Peyer's patch (tissue), 4 donors: ENCODE results near the gene ASGR1. TPM values are rescaled to one million over a fixed set of nuclear protein-coding genes. Genes with fewer than 3 reads are reported as not detected.
A peak's percentile ranks its signal among the peaks of the same experiment; 100 is the strongest.
"Not testable (repeated sequence)": the region's sequence is repeated elsewhere in the genome, so short reads cannot be mapped to it uniquely, and the experiment has no call there.

Experiments used
- DNase-seq, 3 donors: peaks; one replicate each; pipeline ENCODE4 v3.0.0-alpha.2; 2017 to 2019
- H3K27ac ChIP-seq, 4 donors: fragments of 200-600 bp; sonication (generic); one replicate each; pipeline ENCODE4 v1.5.1; 2016 to 2019
- H3K27me3 ChIP-seq, 2 donors: fragments of 200-600 bp; sonication (generic); one replicate each; pipeline ENCODE4 v1.5.1; 2019
- H3K36me3 ChIP-seq, 3 donors: fragments of 200-600 bp; sonication (generic); one replicate each; pipeline ENCODE4 v1.5.1; 2016 to 2019
- H3K4me1 ChIP-seq, 4 donors: fragments of 200-600 bp; sonication (generic); one replicate each; pipeline ENCODE4 v1.5.1; 2016 to 2019
- H3K4me3 ChIP-seq, 4 donors: fragments of 200-600 bp; sonication (generic); 1 replicate in 3 of 4; 2 replicates in 1 of 4; pipeline ENCODE4 v1.5.1; 2016 to 2019; ENCODE audit warnings: mild to moderate bottlenecking in 1 of 4
- H3K9me3 ChIP-seq, 4 donors: fragments of 200-600 bp; sonication (generic); one replicate each; pipeline ENCODE4 v1.5.1; 2016 to 2019; ENCODE audit warnings: mild to moderate bottlenecking in 1 of 4
- CTCF ChIP-seq, 6 experiments: fragments of 450-650 bp in 4 of 6; fragments of 200-600 bp in 2 of 6; sonication (generic) in 1 of 6; IDR thresholded peaks; one replicate each; pipeline ENCODE4 v1.5.1; 2017 to 2019; ENCODE audit warnings: antibody characterized with exemption in 6 of 6, mild to moderate bottlenecking in 3 of 6, moderate library complexity in 1 of 6
- POLR2A ChIP-seq, 2 donors: fragments of 450-650 bp; IDR thresholded peaks; one replicate each; pipeline ENCODE4 v1.5.1; 2017; ENCODE audit warnings: antibody characterized with exemption in 2 of 2, mild to moderate bottlenecking in 2 of 2, moderate library complexity in 2 of 2
- total RNA-seq, 4 donors: library from RNA; depleted of rRNA; stranded (reverse); fragments of >200 nt; gene quantifications; one replicate each; pipeline ENCODE4 v1.1.0, GENCODE V29; 2016

The ASGR1 gene
- total RNA-seq, 4 donors from 2014 or later, result 0.88 to 2.5 (median 0.94) TPM; not detected in 1

DNA sequence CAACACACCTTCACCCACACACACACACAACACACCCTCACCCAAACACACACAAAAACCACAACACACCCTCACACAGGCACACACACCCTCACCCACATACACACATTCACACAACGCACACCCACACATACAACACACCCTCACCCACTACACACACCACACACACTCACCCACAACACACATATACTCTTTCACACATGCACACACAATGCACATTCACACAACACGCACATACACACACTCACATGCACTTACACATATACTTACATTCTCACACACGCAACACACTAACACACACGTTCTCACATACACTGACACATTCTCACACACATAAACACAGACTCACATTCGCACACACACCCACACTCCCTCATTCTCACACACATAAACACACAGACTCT is 3.8 kb downstream of the ASGR1 start:
- no peak for DNase-seq
- H3K9me3 ChIP-seq, result no peaks in the 10 kb centered on the region
- no peak overlapping the region for H3K4me3 ChIP-seq
- H3K4me1 ChIP-seq, result peaks cover 0 to 22% (median 12%) of the 10 kb centered on the region in 4 donors
- no peak for TF ChIP-seq CTCF (IDR thresholded peaks at IDR 0.05)
- no peak for TF ChIP-seq POLR2A (IDR thresholded peaks at IDR 0.05)
- H3K27ac ChIP-seq, result no peak overlapping the region
- H3K27me3 ChIP-seq, result no peaks in the 10 kb centered on the region
- no peaks in the 10 kb centered on the region for H3K36me3 ChIP-seq

DNA sequence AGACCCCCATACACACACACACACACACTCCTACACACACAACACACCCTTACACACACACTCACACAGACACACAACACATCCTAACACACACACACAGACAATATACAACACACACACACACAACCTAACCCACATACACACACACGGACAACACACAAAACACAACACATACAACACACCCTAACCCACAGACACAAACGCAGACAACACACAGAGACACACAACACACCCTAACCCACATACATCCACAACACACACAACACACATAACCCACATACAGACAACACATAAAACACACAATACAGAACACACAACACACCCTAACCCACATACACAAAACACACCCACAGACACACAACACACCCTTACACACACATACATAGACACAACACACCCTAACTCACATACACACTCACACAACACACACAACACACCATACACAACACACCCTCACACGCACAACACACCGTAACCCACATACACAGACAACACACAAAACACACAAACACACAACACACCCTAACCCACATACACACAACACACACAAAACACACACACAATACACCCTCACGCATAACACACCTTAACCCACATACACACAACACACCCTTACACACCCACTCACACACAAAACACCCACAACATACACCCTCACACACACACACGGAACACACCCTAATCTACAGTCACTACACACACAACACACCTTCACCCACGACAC is 4.4 kb downstream of the ASGR1 start:
- Histone ChIP-seq H3K36me3 (no peaks in the 10 kb centered on the region), H3K27me3 (no peaks in the 10 kb centered on the region), H3K27ac (no peak overlapping the region), H3K9me3 (peaks cover 0 to under 1% (median 0%) of the 10 kb centered on the region in 4 donors), H3K4me3 (peak overlapping the region in 2 of 4 donors; percentile 23 to 30), H3K4me1 (peaks cover 0 to 22% (median 12%) of the 10 kb centered on the region in 4 donors)
- TF ChIP-seq CTCF (IDR thresholded peaks at IDR 0.05), result no peak
- DNase-seq, result no peak

DNA sequence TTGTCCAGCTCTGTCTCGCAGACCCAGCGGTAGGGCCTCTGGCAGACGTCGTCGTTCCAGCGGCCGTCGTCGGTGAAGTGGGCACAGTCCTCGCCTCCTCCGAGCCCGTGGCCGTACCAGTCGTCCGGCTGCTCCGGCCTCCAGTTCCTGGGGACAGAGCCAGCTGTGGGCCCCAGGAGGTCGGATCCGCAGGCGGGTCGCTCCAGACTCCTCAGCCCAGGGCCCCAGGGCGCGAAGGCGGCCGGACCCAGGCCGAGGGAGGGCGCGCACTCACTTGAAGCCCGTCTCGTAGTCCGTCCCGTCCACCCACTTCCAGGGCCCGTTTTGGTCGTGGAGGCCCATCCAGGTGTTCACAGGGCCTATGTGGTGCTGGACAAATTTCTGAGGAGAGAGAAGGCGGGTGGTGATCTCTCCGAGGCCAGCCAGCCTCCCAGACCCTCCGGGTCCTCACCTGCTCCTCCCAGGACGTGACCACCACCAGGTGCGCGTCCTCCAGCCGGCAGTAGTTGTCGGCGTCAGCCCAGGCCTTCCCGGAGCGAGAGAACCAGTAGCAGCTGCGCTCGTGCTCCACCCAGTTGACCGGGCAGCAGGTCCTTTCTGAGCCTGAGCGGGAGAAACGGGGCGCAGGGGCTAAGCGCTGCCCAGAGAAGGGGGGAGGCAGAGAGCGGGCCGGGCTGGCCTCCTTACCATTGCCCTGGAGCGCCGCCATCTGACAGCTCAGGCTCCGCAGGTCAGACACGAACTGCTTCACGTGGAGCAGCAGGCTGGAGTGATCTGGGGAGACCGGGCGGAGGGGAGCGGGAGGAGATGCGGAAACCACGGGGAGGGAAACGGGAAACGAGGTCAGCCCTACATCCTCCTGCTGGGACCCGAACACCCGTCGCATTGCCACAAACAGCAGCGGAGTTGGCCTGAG is 5.2 kb downstream of the ASGR1 start:
- no peaks in the 10 kb centered on the region for H3K27me3 ChIP-seq
- DNase-seq, result no peak
- no peaks in the 10 kb centered on the region for H3K36me3 ChIP-seq
- no peak overlapping the region for H3K27ac ChIP-seq
- H3K4me1 ChIP-seq, result peaks cover 0 to 22% (median 12%) of the 10 kb centered on the region in 4 donors
- TF ChIP-seq POLR2A (IDR thresholded peaks at IDR 0.05) (no peak), CTCF (IDR thresholded peaks at IDR 0.05) (no peak)
- peaks cover 0 to 9% (median 0%) of the 10 kb centered on the region in 4 donors for H3K9me3 ChIP-seq
- H3K4me3 ChIP-seq, result peak overlapping the region in 2 of 4 donors; percentile 23 to 30

DNA sequence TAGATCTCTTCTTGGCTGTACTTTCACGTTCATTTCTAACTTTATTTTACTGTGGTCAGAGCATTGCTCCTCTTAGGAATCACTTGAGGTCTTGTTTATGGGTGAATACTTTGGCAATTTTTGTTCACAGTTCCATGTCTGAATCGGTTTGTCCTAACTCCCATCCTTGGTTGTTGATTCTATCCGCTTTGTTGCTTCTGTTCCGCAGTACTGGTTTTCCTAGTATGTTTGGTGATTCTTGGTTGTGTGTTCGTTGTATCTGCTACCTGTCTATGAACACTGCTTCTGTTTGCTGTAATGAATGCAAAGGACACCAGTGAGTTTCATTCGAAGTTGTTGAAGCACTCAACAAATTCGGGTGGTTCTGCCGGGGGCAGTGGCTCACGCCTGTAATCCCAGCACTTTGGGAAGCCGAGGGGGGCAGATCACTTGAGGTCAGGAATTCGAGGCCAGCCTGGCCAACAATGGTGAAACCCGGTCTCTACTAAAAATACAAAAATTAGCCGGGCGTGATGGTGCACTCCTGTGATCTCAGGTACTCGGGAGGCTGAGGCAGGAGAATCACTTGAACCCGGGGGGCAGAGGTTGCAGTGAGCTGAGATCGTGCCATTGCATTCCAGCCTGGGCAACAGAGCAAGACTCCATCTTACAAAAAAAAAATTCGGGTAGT is 6.5 kb downstream of the ASGR1 start:
- DNase-seq, result not testable (repeated sequence)

GRCh38 chr17:7169565-7169908 is 9.6 kb downstream of the ASGR1 start:
- H3K9me3 ChIP-seq, result peaks cover 0 to 14% (median 0%) of the 10 kb centered on the region in 4 donors
- not testable (repeated sequence) for H3K4me3 ChIP-seq, DNase-seq, H3K27me3 ChIP-seq, H3K36me3 ChIP-seq, H3K4me1 ChIP-seq, H3K27ac ChIP-seq

More for the DNA sequence above, 6.5 kb downstream of the ASGR1 start:
- H3K9me3 ChIP-seq, result peaks cover 0 to 14% (median 0%) of the 10 kb centered on the region in 4 donors
- not testable (repeated sequence) for H3K27me3 ChIP-seq, H3K36me3 ChIP-seq, H3K27ac ChIP-seq, H3K4me3 ChIP-seq
- H3K4me1 ChIP-seq, result peaks cover 0 to 16% (median 8%) of the 10 kb centered on the region in 4 donors

- DNase-seq, H3K36me3 ChIP-seq, H3K4me1 ChIP-seq, H3K27me3 ChIP-seq, H3K4me3 ChIP-seq, H3K27ac ChIP-seq: not testable (repeated sequence)
- H3K9me3 ChIP-seq, result peaks cover 0 to 14% (median 0%) of the 10 kb centered on the region in 4 donors
These were observed 10.2 kb downstream of the ASGR1 start for GRCh38 chr17:7168841-7169564.
